HL-60 (cell line): ENCODE results near the gene CBX4.

ENCODE experiments used
- DNase-seq, 2 experiments: peaks; one replicate each; pipeline ENCODE4 v3.0.0-alpha.2; 2010 to 2020; ENCODE audit warnings: low read depth in 1 of 2, low spot score in 1 of 2
- H3K27ac ChIP-seq: fragments of 250-450 bp; sonication (Bioruptor Pico); replicated peaks from 2 replicates; pipeline ENCODE4 v1.5.1; 2020; ENCODE audit warnings: mild to moderate bottlenecking, moderate library complexity
- H3K27me3 ChIP-seq: fragments of 250-450 bp; sonication (Bioruptor Pico); 2 replicates; pipeline ENCODE4 v1.5.1; 2021; ENCODE audit warnings: mild to moderate bottlenecking, moderate library complexity; ENCODE audit not compliant: insufficient read depth, poor library complexity, severe bottlenecking
- H3K4me3 ChIP-seq: replicated peaks from 2 replicates; pipeline ENCODE4 v1.5.1; 2011; ENCODE audit warnings: mild to moderate bottlenecking, control low read depth, low read length; ENCODE audit not compliant: insufficient read depth
- CTCF ChIP-seq: IDR thresholded peaks from one replicate; pipeline ENCODE4 v1.5.1; 2011; ENCODE audit warnings: low read length, control low read depth, inconsistent platforms; ENCODE audit not compliant: insufficient read depth
- GABPA ChIP-seq: IDR thresholded peaks from 2 replicates; pipeline ENCODE4 v1.6.1; 2012; ENCODE audit warnings: low read depth
- POLR2AphosphoS5 ChIP-seq: IDR thresholded peaks from 2 replicates; pipeline ENCODE4 v1.6.1; 2012; ENCODE audit warnings: low read depth
- REST ChIP-seq: IDR thresholded peaks from 2 replicates; pipeline ENCODE4 v1.6.1; 2012; ENCODE audit warnings: low read depth; ENCODE audit not compliant: insufficient replicate concordance
- SPI1 ChIP-seq: IDR thresholded peaks from 2 replicates; pipeline ENCODE4 v1.6.1; 2012; ENCODE audit warnings: low read depth, mild to moderate bottlenecking, borderline replicate concordance

CBX4 gene

GRCh38 chr17:79829004-79829403 lies 10.2 kb downstream of the CBX4 start:
- no peak for TF ChIP-seq GABPA
- no peak for TF ChIP-seq SPI1
- TF ChIP-seq CTCF = no peak
- TF ChIP-seq POLR2AphosphoS5 = no peak
- no peak for TF ChIP-seq REST
- Histone ChIP-seq H3K27me3 (no peaks in the 10 kb centered on the region), H3K4me3 (no peak overlapping the region), H3K27ac (no peak overlapping the region)
- no peak for DNase-seq

GRCh38 chr17:79826841-79827578 lies 12.2 kb downstream of the CBX4 start:
- TF ChIP-seq CTCF = no peak
- TF ChIP-seq GABPA = no peak
- TF ChIP-seq REST = no peak
- no peak for TF ChIP-seq POLR2AphosphoS5
- no peak for TF ChIP-seq SPI1
- Histone ChIP-seq H3K27ac (no peak overlapping the region), H3K27me3 (no peaks in the 10 kb centered on the region), H3K4me3 (no peak overlapping the region)
- no peak for DNase-seq

GRCh38 chr17:79826204-79826680 lies 13.0 kb downstream of the CBX4 start:
- Histone ChIP-seq H3K27me3 (no peaks in the 10 kb centered on the region), H3K4me3 (no peak overlapping the region), H3K27ac (no peak overlapping the region)
- peak in 1 of 2 experiments; percentile 82 for DNase-seq
- TF ChIP-seq POLR2AphosphoS5 = peak; percentile 29; the same call in 1 of the 2 replicates
- TF ChIP-seq SPI1 = peak; percentile 100
- peak; percentile 57; the same call in 1 of the 2 replicates for TF ChIP-seq GABPA
- TF ChIP-seq CTCF = no peak
- no peak for TF ChIP-seq REST
